Breast epithelium (tissue), 4 donors: Measurements from ENCODE around the gene SCAF1. TPM values are rescaled to one million over a fixed set of nuclear protein-coding genes. Genes with fewer than 3 reads are reported as not detected.

Source experiments
- DNase-seq, 2 donors: peaks; one replicate each; pipeline ENCODE4 v3.0.0-alpha.2; 2019; ENCODE audit warnings: low spot score in 2 of 2
- H3K27ac ChIP-seq, 2 donors: fragments of 200-600 bp; sonication (generic) in 1 of 2; one replicate each; pipeline ENCODE4 v1.5.1; 2016 to 2019; ENCODE audit warnings: mild to moderate bottlenecking in 1 of 2
- H3K27me3 ChIP-seq, 2 donors: fragments of 200-600 bp; sonication (generic) in 1 of 2; one replicate each; pipeline versions ENCODE4 v1.5.1 to v1.6.0; 2017 to 2019; ENCODE audit warnings: control low read depth in 1 of 2, mild to moderate bottlenecking in 1 of 2
- H3K36me3 ChIP-seq: fragments of 200-600 bp; one replicate; pipeline ENCODE4 v1.5.1; 2019
- H3K4me1 ChIP-seq, 2 donors: fragments of 200-600 bp; sonication (generic); one replicate each; pipeline ENCODE4 v1.5.1; 2016 to 2019; ENCODE audit warnings: control low read depth in 1 of 2
- H3K4me3 ChIP-seq, 3 donors: fragments of 200-600 bp; sonication (generic); 1 replicate in 2 of 3; 2 replicates in 1 of 3; pipeline ENCODE4 v1.5.1; 2016 to 2019; ENCODE audit warnings: mild to moderate bottlenecking in 3 of 3, moderate library complexity in 2 of 3
- H3K9me3 ChIP-seq, 2 donors: fragments of 200-600 bp; sonication (generic) in 1 of 2; one replicate each; pipeline ENCODE4 v1.5.1; 2016 to 2019; ENCODE audit warnings: control low read depth in 1 of 2
- POLR2A ChIP-seq: fragments of 450-650 bp; IDR thresholded peaks from one replicate; pipeline ENCODE4 v1.6.1; 2016; ENCODE audit warnings: antibody characterized with exemption, mild to moderate bottlenecking, moderate library complexity
- POLR2AphosphoS5 ChIP-seq, 3 donors: sonication (generic); formaldehyde crosslinking; IDR thresholded peaks; one replicate each; pipeline ENCODE4 v1.6.1; 2017; ENCODE audit warnings: antibody characterized with exemption in 3 of 3
- intact Hi-C: fragments of 100-400 bp; cut with DNase I; formaldehyde crosslinking; loops from one replicate; pipeline ENCODE4 v1.15.1; 2023; ENCODE audit warnings: low total_unique reads
- total RNA-seq, 3 donors: library from RNA; depleted of rRNA; stranded (reverse); fragments of >200 nt; gene quantifications; one replicate each; pipeline ENCODE4 v1.1.0, GENCODE V29; 2016
- TF ChIP-seq, protein P1 (sequence below), 3 donors: fragments of 450-650 bp; IDR thresholded peaks; one replicate each; pipeline ENCODE4 v1.5.1; 2016 to 2017; ENCODE audit warnings: antibody characterized with exemption in 3 of 3, mild to moderate bottlenecking in 3 of 3, moderate library complexity in 3 of 3

The SCAF1 gene
- total RNA-seq, 3 donors from 2014 or later, result 9.8 to 15.4 (median 10.6) TPM

DNA sequence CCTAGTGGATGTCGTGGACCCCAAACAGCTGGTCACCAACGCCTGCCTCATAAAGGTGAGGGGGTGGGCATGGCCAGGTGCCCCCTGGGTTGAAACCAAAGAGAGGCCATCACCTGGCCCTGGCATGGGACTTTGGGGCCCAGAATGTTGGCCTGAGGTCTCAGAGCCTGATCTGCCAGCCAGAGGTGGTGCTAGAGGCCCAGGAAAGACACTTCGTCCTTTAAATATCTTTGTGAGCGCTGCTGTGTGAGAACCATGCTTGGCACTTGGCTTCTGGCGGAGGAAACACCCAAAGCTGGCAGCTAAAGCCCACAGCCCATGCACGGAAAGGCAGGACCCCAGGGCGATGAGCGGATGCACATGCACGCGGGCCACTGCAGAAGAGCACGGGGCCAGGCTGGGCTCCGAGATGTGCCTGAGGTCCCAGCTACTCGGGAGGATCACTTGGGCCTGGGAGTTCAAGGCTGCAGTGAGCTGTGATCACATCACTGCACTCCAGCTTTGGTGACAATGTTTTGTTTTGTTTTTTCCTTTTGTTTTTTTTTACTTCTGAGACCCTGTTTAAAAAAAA lies 43.1 kb downstream of the SCAF1 start:
- intact Hi-C loops, result no loop called here
- peaks cover under 1 to 15% of the 10 kb centered on the region in 2 donors for H3K4me1 ChIP-seq
- no peak for DNase-seq

DNA sequence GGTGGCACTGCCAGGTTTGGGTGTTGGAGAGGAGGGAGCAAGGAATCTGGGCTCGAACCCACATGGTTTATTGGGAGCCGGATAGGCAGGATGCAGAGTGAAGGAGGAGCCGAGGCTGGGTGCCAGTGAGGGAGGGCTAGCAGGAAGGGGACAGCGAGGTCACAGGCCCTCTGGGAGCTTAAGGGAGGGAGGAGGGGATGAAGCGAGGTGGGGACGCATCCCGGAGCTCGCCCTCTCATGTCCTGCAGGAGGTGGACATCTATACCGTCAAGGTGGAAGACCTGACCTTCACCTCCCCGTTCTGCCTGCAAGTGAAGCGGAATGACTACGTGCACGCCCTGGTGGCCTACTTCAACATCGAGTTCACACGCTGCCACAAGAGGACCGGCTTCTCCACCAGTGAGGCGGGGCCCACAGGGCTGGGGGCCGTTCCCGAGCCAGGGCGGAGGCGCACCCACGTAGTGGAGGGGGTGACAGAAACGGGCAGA lies 43.9 kb downstream of the SCAF1 start:
- H3K4me1 ChIP-seq, result peaks cover 0 to 7% of the 10 kb centered on the region in 2 donors
- no peak overlapping the region for H3K4me3 ChIP-seq
- H3K36me3 ChIP-seq, result no peaks in the 10 kb centered on the region
- H3K27ac ChIP-seq, result no peak overlapping the region
- intact Hi-C loops, result no loop called here
- no peak for DNase-seq
- no peaks in the 10 kb centered on the region for H3K27me3 ChIP-seq
- TF ChIP-seq, protein P1, sequence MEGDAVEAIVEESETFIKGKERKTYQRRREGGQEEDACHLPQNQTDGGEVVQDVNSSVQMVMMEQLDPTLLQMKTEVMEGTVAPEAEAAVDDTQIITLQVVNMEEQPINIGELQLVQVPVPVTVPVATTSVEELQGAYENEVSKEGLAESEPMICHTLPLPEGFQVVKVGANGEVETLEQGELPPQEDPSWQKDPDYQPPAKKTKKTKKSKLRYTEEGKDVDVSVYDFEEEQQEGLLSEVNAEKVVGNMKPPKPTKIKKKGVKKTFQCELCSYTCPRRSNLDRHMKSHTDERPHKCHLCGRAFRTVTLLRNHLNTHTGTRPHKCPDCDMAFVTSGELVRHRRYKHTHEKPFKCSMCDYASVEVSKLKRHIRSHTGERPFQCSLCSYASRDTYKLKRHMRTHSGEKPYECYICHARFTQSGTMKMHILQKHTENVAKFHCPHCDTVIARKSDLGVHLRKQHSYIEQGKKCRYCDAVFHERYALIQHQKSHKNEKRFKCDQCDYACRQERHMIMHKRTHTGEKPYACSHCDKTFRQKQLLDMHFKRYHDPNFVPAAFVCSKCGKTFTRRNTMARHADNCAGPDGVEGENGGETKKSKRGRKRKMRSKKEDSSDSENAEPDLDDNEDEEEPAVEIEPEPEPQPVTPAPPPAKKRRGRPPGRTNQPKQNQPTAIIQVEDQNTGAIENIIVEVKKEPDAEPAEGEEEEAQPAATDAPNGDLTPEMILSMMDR (IDR thresholded peaks at IDR 0.05), result no peak
- TF ChIP-seq POLR2AphosphoS5 (IDR thresholded peaks at IDR 0.05), result no peak
- TF ChIP-seq POLR2A, result no peak
- H3K9me3 ChIP-seq, result no peaks in the 10 kb centered on the region

More for the DNA sequence above, 43.1 kb downstream of the SCAF1 start:
- no peaks in the 10 kb centered on the region for H3K36me3 ChIP-seq
- H3K27me3 ChIP-seq, result no peaks in the 10 kb centered on the region
- H3K9me3 ChIP-seq, result no peaks in the 10 kb centered on the region
- H3K27ac ChIP-seq, result no peak overlapping the region
- H3K4me3 ChIP-seq, result no peak overlapping the region
- TF ChIP-seq POLR2A, result no peak
- no peak for TF ChIP-seq POLR2AphosphoS5 (IDR thresholded peaks at IDR 0.05)
- TF ChIP-seq, protein P1 (IDR thresholded peaks at IDR 0.05), result no peak

DNA sequence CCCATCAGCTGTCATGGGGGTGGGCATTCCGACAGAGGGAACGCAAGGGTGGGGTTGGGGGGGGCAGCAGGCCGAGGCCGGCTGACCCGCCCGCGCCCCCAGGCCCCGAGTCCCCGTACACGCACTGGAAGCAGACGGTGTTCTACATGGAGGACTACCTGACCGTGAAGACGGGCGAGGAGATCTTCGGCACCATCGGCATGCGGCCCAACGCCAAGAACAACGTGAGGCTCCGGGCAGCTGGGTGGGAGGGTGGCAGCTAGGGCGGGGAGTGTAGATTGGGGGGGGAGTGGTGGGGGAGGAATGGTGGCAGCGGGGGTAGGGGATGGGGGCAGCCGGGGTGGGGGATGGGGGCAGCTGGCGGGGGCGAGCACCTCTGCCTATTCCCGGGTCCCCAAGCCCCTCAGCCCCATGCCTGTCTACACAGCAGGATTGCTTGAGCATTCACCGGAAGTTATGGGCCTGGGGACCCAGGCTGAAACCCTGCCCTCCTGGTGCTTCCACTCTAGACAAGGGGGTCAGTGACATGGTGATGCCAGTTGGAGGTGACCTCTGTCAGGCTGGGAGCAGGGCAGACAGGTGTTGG lies 44.6 kb downstream of the SCAF1 start:
- Histone ChIP-seq H3K27ac (no peak overlapping the region), H3K9me3 (no peaks in the 10 kb centered on the region), H3K4me1 (peaks cover 0 to 6% of the 10 kb centered on the region in 2 donors), H3K27me3 (no peaks in the 10 kb centered on the region), H3K36me3 (no peaks in the 10 kb centered on the region), H3K4me3 (no peak overlapping the region)
- TF ChIP-seq POLR2A (no peak), POLR2AphosphoS5 (IDR thresholded peaks at IDR 0.05) (no peak)
- TF ChIP-seq, protein P1 (IDR thresholded peaks at IDR 0.05), result no peak
- no peak for DNase-seq
- intact Hi-C loops, result no loop called here

- DNase-seq, result no peak
- peak overlapping the region in 1 of 2 donors; percentile 12 for H3K27ac ChIP-seq
- TF ChIP-seq POLR2AphosphoS5 (IDR thresholded peaks at IDR 0.05) (no peak), POLR2A (no peak)
- TF ChIP-seq, protein P1 (IDR thresholded peaks at IDR 0.05), result no peak
- intact Hi-C loops, result no loop called here
- no peaks in the 10 kb centered on the region for H3K9me3 ChIP-seq
- H3K4me1 ChIP-seq, result peaks cover 0 to 6% of the 10 kb centered on the region in 2 donors
- H3K27me3 ChIP-seq, result no peaks in the 10 kb centered on the region
- H3K4me3 ChIP-seq, result no peak overlapping the region
- H3K36me3 ChIP-seq, result no peaks in the 10 kb centered on the region
Observed at GRCh38 chr19:49687150-49687549, 45.1 kb downstream of the SCAF1 start.

- no peaks in the 10 kb centered on the region for H3K36me3 ChIP-seq
- H3K27me3 ChIP-seq, result no peaks in the 10 kb centered on the region
- peak overlapping the region in 1 of 2 donors; percentile 20 for H3K27ac ChIP-seq
- no peak for DNase-seq
- TF ChIP-seq POLR2A, result no peak
- TF ChIP-seq, protein P1 (IDR thresholded peaks at IDR 0.05), result no peak
- no peak for TF ChIP-seq POLR2AphosphoS5 (IDR thresholded peaks at IDR 0.05)
- H3K9me3 ChIP-seq, result no peaks in the 10 kb centered on the region
- H3K4me3 ChIP-seq, result peak overlapping the region in 1 of 3 donors; percentile 4
- intact Hi-C loops, result no loop called here
- H3K4me1 ChIP-seq, result peaks cover 0 to 6% of the 10 kb centered on the region in 2 donors
Observed at GRCh38 chr19:49687566-49688316, 45.7 kb downstream of the SCAF1 start.
